Ramos (cell line): ENCODE results near the gene IL2RG.

Experiments used
- in situ Hi-C: fragments of 300-500 bp; cut with MboI; formaldehyde crosslinking; loops from one replicate; pipeline ENCODE4 v1.14.3; 2022; ENCODE audit warnings: low sequenced_read_pairs; ENCODE audit not compliant: unreplicated experiment

The IL2RG gene

DNA sequence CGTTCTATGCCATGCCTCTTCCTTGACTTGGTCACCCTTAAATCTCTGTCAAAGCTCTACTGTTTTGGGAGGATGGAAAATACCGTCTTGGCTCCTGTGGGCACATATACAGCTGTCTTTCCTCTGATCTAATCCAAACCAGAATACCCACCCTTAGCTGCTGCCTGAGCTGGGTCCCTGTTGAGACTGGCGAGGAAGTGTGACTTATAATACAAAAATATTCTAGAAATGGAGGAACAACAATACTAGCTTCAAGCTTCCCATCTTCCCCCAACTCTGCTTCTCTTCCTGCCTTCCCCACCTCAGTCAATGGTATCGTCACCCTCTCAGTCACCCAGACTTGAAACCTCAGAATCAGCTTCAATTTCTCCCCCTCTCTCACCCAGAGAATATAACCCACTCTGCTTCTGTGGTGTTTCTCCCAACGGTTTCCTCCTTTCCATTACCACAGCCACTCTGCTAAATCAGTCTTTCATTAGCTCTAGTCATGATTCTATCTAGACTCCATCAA, 599 bp upstream of the IL2RG start:
- in situ Hi-C loops = no loop called here

- in situ Hi-C loops = no loop called here
Measured at GRCh38 chrX:71109051-71109450, 2.3 kb downstream of the IL2RG start.

DNA sequence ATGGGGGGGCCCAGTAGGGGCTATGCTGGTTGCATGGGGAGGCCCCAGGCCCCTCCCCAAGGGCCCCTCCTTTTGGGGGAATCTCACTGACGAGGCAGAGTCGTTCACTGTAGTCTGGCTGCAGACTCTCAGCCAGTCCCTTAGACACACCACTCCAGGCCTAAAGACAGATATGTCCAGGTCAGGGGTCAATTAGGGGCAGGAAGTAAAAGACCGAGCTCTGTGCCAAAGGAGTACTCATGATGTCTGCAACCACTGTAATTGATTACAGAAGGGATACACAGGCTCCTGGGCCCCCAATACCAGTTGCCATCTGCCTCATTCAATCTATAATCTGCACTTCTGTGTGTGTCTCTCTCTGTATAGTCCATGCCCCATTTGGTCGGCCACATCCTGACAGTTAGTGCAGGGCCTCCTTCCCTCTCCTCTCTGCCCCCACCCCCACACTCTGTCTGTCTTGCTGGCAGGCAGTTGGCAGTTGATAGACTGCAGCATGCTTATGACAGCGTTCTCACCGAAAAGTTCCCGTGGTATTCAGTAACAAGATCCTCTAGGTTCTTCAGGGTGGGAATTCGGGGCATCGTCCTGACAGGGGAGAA, 3.5 kb downstream of the IL2RG start:
- in situ Hi-C loops = no loop called here

- in situ Hi-C loops = no loop called here
Measured at GRCh38 chrX:71107245-71107644, 4.1 kb downstream of the IL2RG start.

DNA sequence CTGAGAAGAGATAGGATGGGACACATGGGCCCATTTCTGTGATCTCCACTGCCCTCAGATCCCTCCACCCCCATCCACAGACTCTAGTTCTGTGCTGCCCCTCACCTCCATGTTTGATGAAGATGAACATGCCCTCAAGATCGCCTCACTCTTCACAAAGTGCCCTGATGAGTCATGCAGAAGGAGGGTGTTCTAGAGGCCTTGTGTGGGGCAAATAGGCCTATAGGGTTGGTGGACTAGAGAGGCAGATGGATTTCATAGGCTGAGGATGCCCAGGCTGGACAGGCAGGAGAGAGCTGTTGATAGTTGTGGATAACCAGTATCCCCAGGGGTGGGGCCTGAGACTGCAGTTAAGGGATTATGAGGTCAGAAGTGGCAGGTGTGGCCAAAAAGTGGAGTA, 5.0 kb downstream of the IL2RG start, which contains the start of gene CXorf65:
TSS of gene CXorf65 (minus strand) at position 314 of the 400 bp plus-strand sequence. CDS start at position 130, 184 bp downstream.
- in situ Hi-C loops = no loop called here

- in situ Hi-C loops = no loop called here
Measured at GRCh38 chrX:71105628-71106027, 5.7 kb downstream of the IL2RG start.

GRCh38 chrX:71103110-71103983, 8.0 kb downstream of the IL2RG start:
- in situ Hi-C loops = no loop called here

DNA sequence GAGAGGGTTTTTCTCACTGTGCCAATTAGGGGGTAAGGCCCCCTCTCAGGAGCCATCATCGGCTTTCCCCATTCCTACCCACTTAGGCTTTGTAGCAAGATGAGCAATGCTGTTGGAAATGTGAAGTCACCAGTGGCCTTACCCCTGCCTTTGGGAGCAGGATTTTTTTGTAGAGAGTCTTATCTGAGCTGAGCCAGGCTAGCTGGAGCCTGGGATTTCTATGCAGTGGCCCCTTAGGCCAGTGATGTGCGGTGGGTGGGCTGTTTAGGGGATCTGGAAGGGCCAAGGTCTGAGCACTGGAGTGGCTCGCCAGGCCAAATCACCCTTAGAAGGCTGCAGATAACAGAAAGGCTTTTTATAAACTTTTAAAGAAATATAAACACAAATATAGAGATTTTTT, 9.1 kb downstream of the IL2RG start:
- in situ Hi-C loops = no loop called here

- in situ Hi-C loops = no loop called here
Measured at GRCh38 chrX:71100581-71101505, 10.5 kb downstream of the IL2RG start.

DNA sequence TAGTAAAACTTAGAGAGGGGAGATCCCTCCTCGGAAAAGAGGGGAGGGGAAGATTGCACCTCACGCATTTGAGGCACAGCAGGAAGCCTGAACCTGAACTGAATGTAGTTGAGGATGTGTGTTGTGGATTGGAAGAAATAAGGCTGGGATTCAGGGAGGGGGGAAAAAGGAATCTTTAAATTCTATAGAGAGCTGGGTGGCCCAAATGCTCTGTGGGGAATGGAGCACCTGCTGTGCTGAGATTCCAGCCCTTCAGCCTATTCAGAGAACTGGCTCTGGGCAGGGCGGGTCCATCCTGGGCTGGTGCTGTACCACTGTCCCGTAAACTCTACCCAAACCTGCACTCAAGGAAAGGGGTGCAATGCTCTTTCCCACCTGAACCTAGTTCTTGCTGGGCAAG, 11.6 kb downstream of the IL2RG start:
- in situ Hi-C loops = no loop called here

GRCh38 chrX:71098951-71099506, 12.3 kb downstream of the IL2RG start:
- in situ Hi-C loops = no loop called here

DNA sequence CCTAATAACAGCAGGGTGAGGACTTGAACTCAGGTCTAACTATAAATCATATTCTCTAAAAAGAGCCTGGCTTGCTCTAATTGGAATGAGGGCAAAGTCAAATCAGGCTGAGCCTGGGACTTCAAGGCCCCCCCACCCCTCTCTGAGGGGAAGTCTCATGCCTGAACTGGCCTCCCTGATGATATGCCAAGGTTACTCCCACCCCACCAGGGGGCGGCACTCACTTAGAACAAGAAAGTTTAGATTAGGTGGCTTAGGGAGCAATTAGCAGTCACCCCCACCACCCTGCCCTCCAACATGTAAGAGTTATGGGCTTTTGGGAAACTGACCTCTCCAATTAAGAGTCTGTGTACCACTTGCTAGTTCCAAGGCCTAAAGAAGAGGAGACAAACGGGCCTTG, 13.1 kb downstream of the IL2RG start:
- in situ Hi-C loops = no loop called here

DNA sequence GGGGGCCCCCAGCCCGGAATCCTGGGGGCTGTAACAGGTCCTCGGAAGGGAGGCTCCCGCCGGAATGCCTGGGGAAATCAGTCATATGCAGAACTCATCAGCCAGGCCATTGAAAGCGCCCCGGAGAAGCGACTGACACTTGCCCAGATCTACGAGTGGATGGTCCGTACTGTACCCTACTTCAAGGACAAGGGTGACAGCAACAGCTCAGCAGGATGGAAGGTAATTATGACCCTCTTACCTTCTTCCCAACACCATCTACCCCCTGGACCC, 14.7 kb downstream of the IL2RG start:
- in situ Hi-C loops = no loop called here

- in situ Hi-C loops = no loop called here
Measured at GRCh38 chrX:71095981-71096759, 15.2 kb downstream of the IL2RG start.

DNA sequence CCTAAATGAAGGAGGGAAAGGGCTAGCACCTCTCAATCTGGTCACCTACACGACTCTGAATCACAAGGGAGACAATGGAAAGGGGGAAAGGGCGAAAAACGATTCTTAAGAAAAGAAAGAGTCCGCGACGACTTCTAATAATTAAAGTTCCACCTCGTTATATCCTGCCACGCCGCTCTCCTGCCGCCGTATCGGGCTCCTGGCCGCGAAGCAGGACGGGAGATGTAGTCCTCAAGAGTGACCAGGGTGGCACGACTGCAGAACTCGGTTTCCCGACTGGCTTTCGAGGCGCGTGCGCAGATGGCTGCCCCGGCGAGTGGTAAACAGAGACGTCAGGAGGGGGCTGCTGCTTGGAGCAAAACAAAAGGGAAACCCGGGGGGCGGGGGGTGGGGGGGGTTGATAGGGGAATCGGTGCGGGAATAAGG, 15.8 kb downstream of the IL2RG start, which contains the start of gene FOXO4:
TSS of gene FOXO4 (plus strand) at position 297 of the 426 bp plus-strand sequence. CDS start 678 bp downstream, outside the sequence.
- in situ Hi-C loops = no loop called here

DNA sequence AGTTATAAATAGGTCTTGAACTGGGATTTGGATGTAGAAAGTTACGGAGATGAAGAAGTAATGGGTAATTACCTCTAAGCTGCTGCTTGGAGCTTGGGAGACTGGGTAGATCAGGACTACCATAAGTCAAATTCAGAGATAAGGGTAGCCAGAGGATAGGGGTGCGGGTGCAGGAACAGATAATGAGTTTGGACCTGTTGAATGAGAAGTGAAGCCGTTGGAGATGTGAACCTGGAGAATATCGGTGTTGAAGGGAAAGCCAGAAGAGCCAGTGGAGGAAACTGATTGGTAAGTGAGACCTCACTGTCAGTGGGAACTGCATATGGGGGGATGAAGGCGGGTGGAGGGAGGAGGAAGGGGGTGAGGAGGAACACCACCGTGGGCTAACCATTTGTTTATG, 16.3 kb downstream of the IL2RG start:
- in situ Hi-C loops = no loop called here

DNA sequence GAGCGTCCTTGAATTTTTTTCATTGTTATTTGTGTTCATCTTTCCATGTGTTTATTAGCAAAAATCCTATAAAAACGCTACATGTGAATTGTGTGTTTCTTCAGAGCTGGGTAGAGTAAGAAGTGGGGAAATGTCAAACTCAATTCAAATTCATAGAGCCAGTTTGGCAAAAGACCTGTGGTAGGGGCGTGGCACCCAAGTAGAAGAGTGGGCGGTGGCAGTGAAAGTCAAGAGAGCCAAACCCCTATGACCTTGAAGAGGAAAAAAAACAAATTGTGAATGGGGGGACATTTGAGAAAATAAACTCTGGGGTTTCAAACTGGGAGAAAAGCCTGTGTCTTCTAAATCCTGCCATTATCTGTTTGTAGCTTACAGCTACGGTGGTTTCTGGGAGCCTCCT, 20.1 kb downstream of the IL2RG start:
- in situ Hi-C loops = no loop called here

GRCh38 chrX:71085900-71086299, 25.5 kb downstream of the IL2RG start:
- in situ Hi-C loops = no loop called here

DNA sequence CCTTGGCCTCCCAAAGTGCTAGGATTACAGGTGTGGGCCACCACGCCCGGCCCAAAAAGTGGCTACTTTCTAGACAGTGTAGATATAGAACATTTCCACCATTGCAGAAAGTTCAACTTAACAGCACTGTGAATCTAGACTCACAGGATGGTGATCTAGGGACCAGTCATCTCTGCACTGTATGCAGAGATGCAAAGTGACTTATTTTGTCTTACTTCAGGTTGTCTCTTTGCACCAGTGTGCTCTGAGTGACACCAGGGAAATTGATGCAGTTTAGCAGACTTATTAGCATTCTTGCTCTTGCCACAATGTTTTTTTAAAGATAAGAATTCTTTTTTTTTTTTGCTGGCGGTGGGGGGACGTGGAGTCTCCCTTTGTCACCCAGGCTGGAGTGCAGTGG, 28.6 kb downstream of the IL2RG start:
- in situ Hi-C loops = no loop called here
